ELR (cell line): ENCODE data around the gene RRAGD.

Experiments
- DNase-seq: peaks from one replicate; pipeline ENCODE4 v3.0.0-alpha.2; 2015; ENCODE audit warnings: low read depth

RRAGD gene

GRCh38 chr6:89375427-89376267, 36.4 kb downstream of the RRAGD start:
- no peak for DNase-seq

- no peak for DNase-seq
Measured at GRCh38 chr6:89372506-89372901, 39.6 kb downstream of the RRAGD start.

- peak; percentile 72 for DNase-seq
Measured at GRCh38 chr6:89371849-89372505, 40.1 kb downstream of the RRAGD start.

DNA sequence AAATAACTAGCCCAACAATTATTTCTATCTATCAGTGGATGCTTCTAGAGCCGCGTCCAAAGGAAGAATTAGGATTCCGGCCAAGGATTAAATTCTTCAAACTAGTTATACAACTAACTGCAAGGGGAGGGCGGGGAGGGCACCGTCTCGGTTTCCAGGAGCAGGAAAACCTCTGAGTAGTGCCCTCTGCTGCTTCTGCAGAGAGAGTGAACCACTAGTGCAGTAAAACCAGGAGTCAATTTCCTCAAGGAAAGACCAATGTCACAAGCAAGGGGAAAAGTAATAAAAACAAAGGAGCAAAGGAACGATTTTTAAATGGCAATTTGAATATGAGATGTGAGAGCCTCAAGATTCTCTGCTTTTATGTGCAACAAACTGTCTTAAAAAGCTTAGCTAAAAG, 43.1 kb downstream of the RRAGD start:
- DNase-seq: peak; percentile 65

GRCh38 chr6:89368107-89368506, 44.0 kb downstream of the RRAGD start:
- DNase-seq: peak; percentile 65

GRCh38 chr6:89364586-89364985, 47.5 kb downstream of the RRAGD start:
- DNase-seq: no peak

- DNase-seq: no peak
Measured at GRCh38 chr6:89361171-89361570, 50.9 kb downstream of the RRAGD start.

- peak; percentile 46 for DNase-seq
Measured at GRCh38 chr6:89360415-89360999, 51.6 kb downstream of the RRAGD start.

DNA sequence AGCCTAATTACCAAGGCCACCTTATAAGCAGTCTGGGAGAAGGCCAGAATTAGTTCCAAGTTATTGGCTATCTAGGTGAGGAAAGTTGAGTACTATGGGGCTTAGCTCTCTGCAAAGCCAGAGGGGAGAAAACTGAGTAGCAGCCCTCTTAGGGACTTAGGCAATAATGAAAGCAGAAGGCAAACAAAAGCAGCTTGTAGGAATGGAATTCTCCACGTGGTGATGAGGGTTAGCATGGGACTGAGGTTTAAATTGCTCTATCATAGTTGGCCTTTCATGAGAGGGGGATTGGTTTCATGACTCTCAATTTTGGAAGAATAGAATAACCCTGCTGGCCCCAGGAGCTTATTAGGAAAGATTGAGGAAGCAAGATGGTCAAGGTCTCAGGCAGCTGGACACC, 52.5 kb downstream of the RRAGD start:
- no peak for DNase-seq

DNA sequence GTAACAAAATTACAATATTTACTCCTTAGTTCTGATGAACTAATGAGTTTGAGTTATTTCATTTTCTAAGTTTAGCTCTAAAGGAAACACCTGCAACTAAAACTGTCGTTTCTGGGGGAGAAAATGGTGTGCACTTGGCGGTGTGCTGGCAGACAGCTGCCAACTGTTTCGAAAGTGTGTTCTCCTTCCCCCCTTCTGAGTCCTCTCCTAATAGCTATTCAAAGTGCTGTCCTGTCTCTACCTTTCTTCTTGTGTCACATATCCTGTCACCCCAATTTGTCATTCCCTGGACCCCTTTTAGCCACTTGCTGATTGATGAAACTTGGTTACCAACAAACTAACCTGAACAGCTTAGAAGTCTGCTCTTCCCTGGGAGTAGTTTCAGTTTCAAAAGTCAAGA, 54.7 kb downstream of the RRAGD start:
- DNase-seq: no peak

DNA sequence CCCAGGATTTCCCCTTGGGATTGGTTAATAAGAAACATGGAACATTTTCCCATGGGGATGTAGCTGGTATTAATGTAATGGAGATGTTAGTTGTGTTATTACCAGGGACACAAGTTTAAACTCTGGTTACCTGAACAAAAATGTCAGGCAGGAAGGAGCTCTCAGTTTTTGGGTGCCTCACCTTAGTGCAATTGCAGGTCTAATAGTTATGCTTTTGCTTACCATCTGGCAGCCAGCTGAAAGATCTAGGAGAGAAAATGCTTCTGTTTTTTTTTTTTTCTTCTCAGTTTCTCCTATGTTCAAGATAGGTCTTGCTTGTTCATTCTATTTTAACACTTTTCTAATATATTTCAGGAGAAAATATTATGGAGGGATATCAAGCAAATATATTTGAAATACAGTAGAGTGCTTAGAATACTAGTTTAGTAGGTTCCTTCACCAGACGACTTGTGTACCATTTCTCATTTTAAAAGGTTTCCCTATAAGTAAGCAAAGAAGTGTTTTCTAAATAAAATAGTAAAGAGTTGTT, 55.4 kb downstream of the RRAGD start:
- DNase-seq: no peak

- DNase-seq: no peak
Measured at GRCh38 chr6:89355511-89356194, 56.4 kb downstream of the RRAGD start.

- no peak for DNase-seq
Measured at GRCh38 chr6:89353702-89354392, 58.2 kb downstream of the RRAGD start.

DNA sequence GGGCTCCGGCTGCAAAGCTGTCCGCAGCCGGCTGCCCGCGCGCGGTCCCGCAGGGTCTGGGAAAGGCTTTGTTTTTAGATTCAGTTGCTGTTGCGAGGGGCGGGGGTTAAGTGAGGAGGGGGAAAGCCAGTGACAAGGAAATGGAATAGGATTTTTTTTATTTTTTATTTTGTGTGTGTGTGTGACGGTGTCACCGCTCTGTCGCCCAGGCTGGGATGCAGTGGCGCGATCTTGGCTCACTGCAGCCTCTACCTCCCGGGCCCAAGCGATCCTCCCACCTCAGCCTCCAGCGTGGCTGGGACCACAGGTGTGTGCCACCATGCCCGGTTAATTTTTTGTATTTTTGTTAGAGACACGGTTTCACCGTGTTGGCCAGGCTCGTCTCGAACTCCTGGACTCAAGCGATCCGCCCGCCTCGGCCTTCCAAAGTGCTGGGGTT, 58.9 kb downstream of the RRAGD start:
- no peak for DNase-seq

GRCh38 chr6:89352278-89353117, 59.6 kb downstream of the RRAGD start, which contains the start of gene UBE2J1:
Gene UBE2J1, minus strand, starts transcription at chr6:89352722. Its CDS starts 153 bp downstream, at chr6:89352569.
- peak; percentile 91 for DNase-seq

DNA sequence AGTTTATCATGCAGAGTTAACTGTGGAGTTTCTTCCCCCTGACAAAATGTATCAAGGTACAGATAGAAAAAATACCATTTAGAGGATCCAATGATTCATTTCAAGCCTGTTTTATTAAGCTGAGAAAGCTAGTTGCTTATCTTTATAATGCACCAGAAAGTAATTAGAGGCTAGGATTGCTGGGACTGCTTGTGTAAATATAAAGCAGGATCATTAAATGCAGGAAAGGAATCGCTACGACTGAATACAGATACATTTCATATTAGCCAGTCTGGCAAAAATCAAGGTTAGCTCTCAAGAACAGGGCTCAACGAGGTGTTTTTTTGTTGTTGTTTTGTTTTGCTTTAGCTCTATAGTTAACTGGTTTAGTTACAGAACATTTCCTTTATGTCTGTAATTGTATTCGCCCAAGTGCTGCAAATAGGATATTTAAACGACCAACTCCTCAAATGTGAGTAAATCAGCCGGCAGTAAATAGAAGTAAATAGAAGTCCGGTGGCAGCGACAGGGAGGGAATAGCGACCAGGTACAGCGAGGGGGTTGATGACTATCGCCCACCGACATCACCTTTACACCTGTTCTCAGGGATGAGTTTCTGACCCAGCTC, 60.3 kb downstream of the RRAGD start:
- DNase-seq: peak; percentile 18

DNA sequence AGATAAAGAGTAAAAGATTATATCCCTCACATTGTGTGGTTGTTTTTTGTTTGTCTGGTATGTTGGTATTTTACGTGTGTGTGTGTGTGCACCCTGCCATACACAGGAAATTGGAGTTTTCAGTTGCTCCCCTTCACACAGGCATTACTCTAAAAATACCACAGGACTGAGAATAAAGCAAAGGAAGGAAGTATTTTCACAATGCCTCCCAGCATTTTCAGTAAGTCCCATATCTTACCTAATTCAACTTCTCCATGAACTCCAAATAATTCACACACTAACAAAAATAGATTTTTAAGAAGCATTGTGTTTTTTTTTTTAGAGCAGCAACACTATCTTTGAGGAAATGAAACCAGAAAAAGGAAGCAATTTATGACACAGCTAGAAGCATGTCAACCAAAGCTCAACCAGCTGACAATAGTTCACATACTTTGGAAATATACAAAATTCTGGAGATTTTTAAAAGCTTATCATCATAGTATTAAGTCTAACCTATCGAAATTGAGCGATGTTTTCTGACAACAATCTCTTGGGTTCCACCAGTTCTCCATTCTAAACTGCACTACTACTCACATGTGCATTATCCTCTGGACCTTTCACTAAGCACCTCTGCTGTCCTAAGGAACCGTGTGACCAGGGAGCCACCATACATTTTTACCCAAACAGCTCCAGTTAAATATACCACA, 61.6 kb downstream of the RRAGD start:
- DNase-seq: peak; percentile 5

DNA sequence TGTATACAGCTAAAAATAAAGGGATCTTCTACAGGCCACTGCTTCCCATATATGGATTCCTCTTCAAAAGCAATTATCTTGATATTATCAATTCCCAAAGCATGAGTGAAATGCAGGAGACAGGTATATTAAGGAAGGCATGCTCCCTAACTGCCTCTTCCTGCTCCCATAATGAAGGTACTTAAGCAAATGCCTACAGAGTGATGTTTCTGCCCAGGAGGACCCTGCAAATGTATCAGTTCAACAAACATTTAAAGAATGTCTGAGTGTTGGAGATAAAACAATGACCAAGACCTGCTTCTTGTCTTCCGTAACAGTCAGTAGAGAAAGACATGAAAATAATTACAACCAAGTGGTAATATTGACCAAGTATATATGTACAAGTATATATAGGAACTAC, 63.7 kb downstream of the RRAGD start:
- DNase-seq: peak; percentile 53

GRCh38 chr6:89347825-89348224, 64.2 kb downstream of the RRAGD start:
- DNase-seq: no peak

DNA sequence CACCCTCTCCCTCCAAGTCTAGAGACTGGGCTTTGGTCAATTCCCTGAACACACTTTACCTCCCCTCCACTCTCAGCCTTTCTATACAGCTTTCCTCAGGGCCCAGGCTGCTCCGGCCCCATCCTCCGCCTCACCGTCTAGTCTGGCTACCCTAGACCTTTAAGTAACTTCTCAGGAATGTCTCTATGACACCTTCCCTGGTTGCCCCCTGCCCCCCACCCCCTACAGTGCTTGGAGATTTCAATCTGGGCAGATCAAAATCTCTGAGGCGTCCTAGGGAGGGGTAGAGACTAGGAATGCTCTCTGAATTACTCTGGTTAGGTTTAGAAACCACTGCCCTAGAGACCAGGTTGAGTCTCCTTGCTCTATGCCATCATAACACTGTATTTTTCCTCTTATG, 65.6 kb downstream of the RRAGD start:
- no peak for DNase-seq
